Measurements from ENCODE around the gene CBX1. TPM values are rescaled to one million over a fixed set of nuclear protein-coding genes. Genes with fewer than 3 reads are reported as not detected.

CBX1 gene
- total and polyA plus RNA-seq, 2 of the 8 experiments (the other 6 are each of a cell fraction or from before 2014, with no cell fraction given) = 38.7 to 173 TPM

DNA sequence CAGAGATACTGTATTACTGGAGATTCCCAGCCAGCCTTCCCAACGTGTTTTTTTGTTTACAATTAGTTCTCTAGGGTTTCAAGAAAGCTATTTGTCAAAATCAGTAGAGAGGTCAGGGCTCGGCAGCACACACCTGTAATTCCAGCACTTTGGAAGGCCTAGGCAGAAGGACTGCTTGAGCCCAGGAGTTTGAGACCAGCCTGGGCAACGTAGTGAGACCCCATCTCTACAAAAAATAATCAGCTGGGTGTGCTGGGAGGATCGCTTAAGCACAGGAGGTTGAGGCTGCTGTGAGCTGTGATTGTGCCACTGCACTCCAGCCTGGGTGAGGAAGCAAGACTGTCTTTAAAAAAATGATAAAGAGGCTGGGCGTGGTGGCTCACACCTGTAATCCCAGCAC, 19.4 kb downstream of the CBX1 start:
- Histone ChIP-seq H3K79me1 (ENCODE audit: low read depth, low read length) (0 out of 2 replicates have a peak, but pooled peaks cover 3% of the 10 kb centered on the region), H3K36me3 (ENCODE audit: control insufficient read depth in 2 of 4, insufficient read depth in 4 of 4, low read length in 3 of 4) (peaks cover 0 to under 1% (median under 1%) of the 10 kb centered on the region in 4 experiments; a peak in 1 of 8 replicates), H3K27me3 (replicated peaks in 1 of 4; ENCODE audit: control insufficient read depth in 3 of 4, extremely low read depth in 1 of 4, insufficient read depth in 3 of 4, low read length in 3 of 4) (no peaks in the 10 kb centered on the region), H4K5ac (ENCODE audit: insufficient read length, low read depth, low read length) (no peak overlapping the region), H3K9me3 (ENCODE audit: insufficient read depth in 2 of 2, low read depth in 1 of 2, low read length in 1 of 2) (no peaks in the 10 kb centered on the region), H3K4me2 (ENCODE audit: insufficient read depth in 1 of 2, low read depth in 2 of 2, low read length in 2 of 2) (no peak overlapping the region), H3K4me1 (replicated peaks in 1 of 4; ENCODE audit: control insufficient read depth in 3 of 4, insufficient read depth in 4 of 4, low read length in 3 of 4) (no peaks in the 10 kb centered on the region), H2BK20ac (ENCODE audit: low read length) (no peak overlapping the region), H3K23ac (ENCODE audit: insufficient read length) (no peak overlapping the region), H2BK5ac (ENCODE audit: low read depth, low read length) (no peak overlapping the region), H2BK15ac (ENCODE audit: low read length) (no peak overlapping the region), H4K8ac (ENCODE audit: extremely low read depth, insufficient read depth, low read length) (no peak overlapping the region), H3K79me2 (ENCODE audit: control insufficient read depth in 1 of 2, insufficient read depth in 2 of 2, low read length in 2 of 2) (peaks cover 4 to 72% of the 10 kb centered on the region in 2 experiments; a peak in 3 of 4 replicates), H3K27ac (ENCODE audit: low read depth, low read length) (no peak overlapping the region), H3K9ac (replicated peaks in 1 of 4; ENCODE audit: extremely low read depth in 1 of 4, low read depth in 3 of 4, low read length in 3 of 4) (peak overlapping the region in 1 of 4 experiments; percentile 9; a peak in 1 of 7 replicates), H3K18ac (ENCODE audit: extremely low read depth, low read length) (no peak overlapping the region), H4K91ac (replicated peaks; ENCODE audit: insufficient read length, low read length) (no peak overlapping the region), H3K4me3 (ENCODE audit: extremely low read depth in 1 of 4, insufficient read depth in 2 of 4, low read depth in 3 of 4, low read length in 4 of 4) (no peak overlapping the region), H2BK12ac (ENCODE audit: low read depth, low read length) (no peak overlapping the region), H3K4ac (replicated peaks; ENCODE audit: insufficient read length, low read depth, low read length) (no peak overlapping the region), H4K20me1 (replicated peaks in 1 of 2; ENCODE audit: control insufficient read depth in 1 of 2, insufficient read depth in 2 of 2, low read length in 2 of 2) (peaks cover 4 to 12% of the 10 kb centered on the region in 2 experiments), H2BK120ac (replicated peaks; ENCODE audit: low read depth, low read length) (no peak overlapping the region), H2AFZ (ENCODE audit: low read length) (no peak overlapping the region), H2AK5ac (ENCODE audit: low read depth, low read length) (no peak overlapping the region), H3K23me2 (ENCODE audit: low read depth, low read length) (no peaks in the 10 kb centered on the region), H3K14ac (ENCODE audit: insufficient read length) (no peak overlapping the region), H3K56ac (replicated peaks; ENCODE audit: insufficient read length, low read depth, low read length) (no peak overlapping the region)
- WGBS, 2 experiments (ENCODE audit: extremely low coverage in 1 of 2, insufficient coverage in 1 of 2, insufficient read length in 1 of 2, insufficient replicate concordance in 2 of 2, low coverage in 1 of 2, low lambda C conversion rate in 2 of 2, missing lambda C conversion rate in 1 of 2) = 88% methylated on average over 5 of the region's 5 CpGs; no CpG with 5 or more reads in 1 of the 2 experiments
- ChIA-PET POLR2A (ENCODE audit: partially characterized antibody) (interaction anchor here (1.3 to 41.8 kb wide), 6 partner anchors 9 to 44 kb away, joined by 3 to 1227 read pairs (median 8); partner anchors contain the start of genes CBX1, COPZ2, NFE2L1 and SNX11), CTCF (ENCODE audit: partially characterized antibody) (interaction anchor here (0.6 to 14.0 kb wide), 16 partner anchors 8 to 295 kb away, joined by 3 to 203 read pairs (median 23); partner anchors contain the start of genes CBX1 and SNX11)
- no peak for FAIRE-seq
- no peak for TF ChIP-seq EP300 (IDR thresholded peaks at IDR 0.05; ENCODE audit: borderline replicate concordance in 1 of 2, low read depth in 2 of 2, low read length in 2 of 2)
- no peak for TF ChIP-seq SUZ12 (IDR thresholded peaks at IDR 0.05; ENCODE audit: low read length)
- no peak for TF ChIP-seq NANOG (IDR thresholded peaks at IDR 0.05; ENCODE audit: insufficient read depth, low read depth, low read length, poor library complexity, severe bottlenecking)
- no peak for DNase-seq (ENCODE audit: low read depth in 1 of 2, low spot score in 2 of 2)
